A549 treated with AZD2906 at 1 μM for 4 hours (cell line): Measurements from ENCODE around the gene RIT2. TPM values are rescaled to one million over a fixed set of nuclear protein-coding genes. Genes with fewer than 3 reads are reported as not detected.

Experiments
- total RNA-seq: library from RNA; stranded (reverse); fragments of 200-300 nt; extraction: Qiagen RNA extraction; gene quantifications from 5 replicates; pipeline ENCODE4 v1.2.3, GENCODE V29; 2022

RIT2 gene
- total RNA-seq = not detected in 5 replicates

DNA sequence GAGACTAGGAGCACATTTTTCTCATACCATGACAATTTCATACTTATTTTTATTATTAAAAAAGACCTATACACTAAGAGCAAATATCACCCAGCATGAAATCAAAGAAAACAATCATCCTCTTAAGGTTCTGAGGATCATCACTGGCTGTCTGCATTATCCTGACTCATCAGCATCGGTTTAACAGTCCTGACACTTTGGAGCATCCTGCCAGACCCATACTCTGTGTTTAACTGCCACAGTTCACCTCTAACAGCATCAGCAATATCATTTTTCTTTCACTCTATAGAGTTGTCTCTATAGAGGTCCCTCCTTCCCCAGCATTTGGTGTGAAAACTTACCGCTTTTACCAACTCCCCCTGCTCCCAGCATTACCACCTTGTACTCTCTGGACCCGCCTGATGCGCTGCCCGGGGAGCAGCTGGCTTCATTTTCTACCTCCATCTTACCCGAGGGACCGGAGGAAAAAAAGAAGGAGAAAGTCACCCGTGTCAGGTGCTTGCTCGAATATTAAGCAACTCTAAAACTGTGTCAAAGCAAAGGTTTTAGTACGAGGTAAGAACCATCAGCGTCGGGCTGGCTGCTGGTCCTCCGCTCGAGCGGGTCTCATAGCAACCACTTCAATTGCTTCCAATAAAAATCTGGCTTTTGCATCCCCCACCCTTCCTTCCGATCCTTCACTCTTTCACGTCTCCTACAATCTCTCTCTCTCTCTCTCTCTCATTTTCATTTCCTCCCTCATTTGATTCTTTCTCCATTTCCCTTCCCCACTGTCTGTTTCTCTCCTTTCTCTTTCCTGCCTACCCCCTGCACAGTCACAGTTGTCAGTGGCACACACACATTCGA is at the start of gene RIT2:
Gene RIT2 (minus strand): TSS at position 610 of the 846 bp plus-strand sequence.

Other genes with a start within 250 kb of the RIT2 start
- not detected in 5 replicates for gene SYT4, start 161.8 kb upstream of the RIT2 start, total RNA-seq